MCF 10A (cell line): ENCODE data around the gene CCDC171. TPM values are rescaled to one million over a fixed set of nuclear protein-coding genes. Genes with fewer than 3 reads are reported as not detected.

Experiments
- BruUV-seq: library from RNA; stranded (reverse); fragments of 400-500 nt; replicated peaks from 2 replicates; lab custom pipeline; 2021; lab: Mats Ljungman, UMichigan
- CTCF ChIA-PET: fragments of 300-600 bp; sonication (Branson Sonifier 250); formaldehyde crosslinking; extraction: SDS; loops from one replicate; lab custom pipeline; 2021; ENCODE audit warnings: antibody characterized with exemption, inconsistent platforms; lab: Yijun Ruan, JAX
- POLR2A ChIA-PET: fragments of 300-600, 350-650 bp; sonication (Branson Sonifier 250); formaldehyde crosslinking; extraction: SDS; loops from one replicate; lab custom pipeline; 2020; ENCODE audit warnings: antibody characterized with exemption, inconsistent platforms; lab: Yijun Ruan, JAX
- DNase-seq: peaks from one replicate; pipeline ENCODE4 v3.0.0-alpha.2; 2018; ENCODE audit not compliant: unreplicated experiment
- H3K27ac Mint-ChIP-seq: one replicate; pipeline ENCODE4 v1.8.0; 2022; ENCODE audit warnings: mild to moderate bottlenecking, low read depth, mixed read lengths; ENCODE audit not compliant: unreplicated experiment
- H3K27me3 Mint-ChIP-seq: one replicate; pipeline ENCODE4 v1.8.0; 2022; ENCODE audit warnings: mixed read lengths; ENCODE audit not compliant: insufficient read depth, unreplicated experiment
- H3K36me3 Mint-ChIP-seq: one replicate; pipeline ENCODE4 v1.8.0; 2022; ENCODE audit warnings: mild to moderate bottlenecking, moderate library complexity, mixed read lengths; ENCODE audit not compliant: insufficient read depth, unreplicated experiment
- H3K4me1 Mint-ChIP-seq: one replicate; pipeline ENCODE4 v1.8.0; 2022; ENCODE audit warnings: mixed read lengths; ENCODE audit not compliant: insufficient read depth, unreplicated experiment
- H3K4me3 Mint-ChIP-seq: one replicate; pipeline ENCODE4 v1.8.0; 2022; ENCODE audit warnings: mild to moderate bottlenecking, moderate library complexity, mixed read lengths; ENCODE audit not compliant: unreplicated experiment
- H3K9me3 Mint-ChIP-seq: one replicate; pipeline ENCODE4 v1.8.0; 2022; ENCODE audit warnings: mixed read lengths; ENCODE audit not compliant: unreplicated experiment
- intact Hi-C: fragments of 100-400 bp; cut with micrococcal nuclease; formaldehyde crosslinking; loops from 2 replicates; pipeline ENCODE4 v1.14.1; 2022
- total RNA-seq: library from RNA; stranded (reverse); gene quantifications from 2 replicates; pipeline ENCODE4 v1.2.3, GENCODE V29; 2022
- TF ChIP-seq, protein P1 (sequence below): fragments of 200-600 bp; IDR thresholded peaks from one replicate; pipeline ENCODE4 v1.8.0; 2022; ENCODE audit warnings: antibody characterized with exemption, mild to moderate bottlenecking; ENCODE audit not compliant: unreplicated experiment

The CCDC171 gene
- total RNA-seq, 1 experiment from 2014 or later = 1.7 TPM

DNA sequence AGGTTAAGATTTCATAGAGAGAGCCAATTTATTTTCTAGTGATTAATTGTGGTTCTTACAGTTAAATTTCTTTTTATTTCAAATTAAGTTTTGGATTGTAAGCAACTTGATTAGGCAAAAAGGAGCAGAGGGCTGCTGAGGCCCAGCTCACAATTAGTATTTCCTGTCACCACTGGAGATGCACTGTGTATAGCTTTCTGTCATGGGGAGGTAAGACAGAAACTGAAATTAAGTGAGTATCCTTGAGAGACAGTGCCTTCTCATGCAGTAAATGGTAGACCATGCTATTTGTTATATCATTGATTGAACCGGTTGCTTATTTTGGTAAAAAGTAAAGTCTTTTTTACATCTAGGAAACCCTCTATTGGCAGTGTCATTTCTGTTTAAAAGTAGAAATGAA is 190.7 kb downstream of the CCDC171 start:
- BruUV-seq = no TSS peak
- H3K4me1 Mint-ChIP-seq = peaks cover 7% of the 10 kb centered on the region
- intact Hi-C loops = no loop called here
- H3K36me3 Mint-ChIP-seq = no peaks in the 10 kb centered on the region
- H3K4me3 Mint-ChIP-seq = no peak overlapping the region
- peaks cover 10% of the 10 kb centered on the region for H3K9me3 Mint-ChIP-seq
- ChIA-PET POLR2A (no interaction called here), CTCF (interaction anchor here (0.7 kb wide), 1 partner anchor 28 kb away, joined by 3 read pairs; no protein-coding TSS in a partner anchor)
- no peak overlapping the region for H3K27ac Mint-ChIP-seq
- TF ChIP-seq, protein P1, sequence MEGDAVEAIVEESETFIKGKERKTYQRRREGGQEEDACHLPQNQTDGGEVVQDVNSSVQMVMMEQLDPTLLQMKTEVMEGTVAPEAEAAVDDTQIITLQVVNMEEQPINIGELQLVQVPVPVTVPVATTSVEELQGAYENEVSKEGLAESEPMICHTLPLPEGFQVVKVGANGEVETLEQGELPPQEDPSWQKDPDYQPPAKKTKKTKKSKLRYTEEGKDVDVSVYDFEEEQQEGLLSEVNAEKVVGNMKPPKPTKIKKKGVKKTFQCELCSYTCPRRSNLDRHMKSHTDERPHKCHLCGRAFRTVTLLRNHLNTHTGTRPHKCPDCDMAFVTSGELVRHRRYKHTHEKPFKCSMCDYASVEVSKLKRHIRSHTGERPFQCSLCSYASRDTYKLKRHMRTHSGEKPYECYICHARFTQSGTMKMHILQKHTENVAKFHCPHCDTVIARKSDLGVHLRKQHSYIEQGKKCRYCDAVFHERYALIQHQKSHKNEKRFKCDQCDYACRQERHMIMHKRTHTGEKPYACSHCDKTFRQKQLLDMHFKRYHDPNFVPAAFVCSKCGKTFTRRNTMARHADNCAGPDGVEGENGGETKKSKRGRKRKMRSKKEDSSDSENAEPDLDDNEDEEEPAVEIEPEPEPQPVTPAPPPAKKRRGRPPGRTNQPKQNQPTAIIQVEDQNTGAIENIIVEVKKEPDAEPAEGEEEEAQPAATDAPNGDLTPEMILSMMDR = no peak
- DNase-seq = no peak
- H3K27me3 Mint-ChIP-seq = no peaks in the 10 kb centered on the region

DNA sequence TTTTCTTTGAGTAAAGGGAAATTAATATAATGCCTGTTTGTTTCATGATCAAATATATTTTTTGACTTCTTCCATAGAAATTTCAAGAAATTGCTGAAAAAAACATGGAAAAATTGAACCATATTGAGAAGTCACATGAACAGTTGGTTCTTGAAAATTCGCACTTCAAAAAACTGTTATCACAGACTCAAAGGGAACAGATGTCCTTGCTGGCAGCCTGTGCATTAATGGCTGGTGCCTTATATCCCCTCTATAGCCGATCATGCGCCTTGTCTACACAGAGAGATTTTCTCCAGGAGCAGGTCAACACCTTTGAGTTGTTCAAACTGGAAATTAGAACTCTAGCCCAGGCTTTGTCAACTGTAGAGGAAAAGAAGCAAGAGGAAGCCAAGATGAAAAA is 191.4 kb downstream of the CCDC171 start:
- peaks cover 2% of the 10 kb centered on the region for H3K4me1 Mint-ChIP-seq
- intact Hi-C loops = no loop called here
- ChIA-PET POLR2A (no interaction called here), CTCF (no interaction called here)
- TF ChIP-seq, protein P1 = no peak
- H3K27me3 Mint-ChIP-seq = no peaks in the 10 kb centered on the region
- H3K36me3 Mint-ChIP-seq = no peaks in the 10 kb centered on the region
- H3K27ac Mint-ChIP-seq = no peak overlapping the region
- DNase-seq = no peak
- H3K4me3 Mint-ChIP-seq = no peak overlapping the region
- peaks cover 10% of the 10 kb centered on the region for H3K9me3 Mint-ChIP-seq
- no TSS peak for BruUV-seq

DNA sequence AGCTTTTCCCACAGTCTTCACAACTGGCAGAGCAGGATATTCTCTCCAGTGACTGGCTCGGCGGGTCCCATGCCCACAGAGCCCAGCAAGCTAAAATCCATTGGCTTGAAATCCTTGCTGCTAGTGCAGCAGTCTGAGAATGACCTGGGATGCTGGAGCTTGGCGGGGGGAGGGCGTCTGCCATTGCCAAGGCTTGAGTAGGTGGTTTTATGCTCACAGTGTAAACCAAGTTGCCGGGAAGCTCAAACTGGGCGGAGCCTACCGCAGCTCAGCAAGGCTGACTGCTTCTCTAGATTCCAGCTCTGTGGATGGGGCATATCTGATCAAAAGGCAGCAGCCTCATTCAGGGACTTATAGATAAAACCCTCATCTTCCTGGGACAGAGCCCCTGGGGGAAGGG is 194.1 kb downstream of the CCDC171 start:
- H3K27me3 Mint-ChIP-seq = no peaks in the 10 kb centered on the region
- intact Hi-C loops = no loop called here
- DNase-seq = no peak
- ChIA-PET POLR2A (no interaction called here), CTCF (no interaction called here)
- TF ChIP-seq, protein P1 = no peak
- BruUV-seq = no TSS peak
- H3K27ac Mint-ChIP-seq = no peak overlapping the region
- peaks cover 10% of the 10 kb centered on the region for H3K9me3 Mint-ChIP-seq
- no peak overlapping the region for H3K4me3 Mint-ChIP-seq
- H3K36me3 Mint-ChIP-seq = no peaks in the 10 kb centered on the region
- no peaks in the 10 kb centered on the region for H3K4me1 Mint-ChIP-seq

DNA sequence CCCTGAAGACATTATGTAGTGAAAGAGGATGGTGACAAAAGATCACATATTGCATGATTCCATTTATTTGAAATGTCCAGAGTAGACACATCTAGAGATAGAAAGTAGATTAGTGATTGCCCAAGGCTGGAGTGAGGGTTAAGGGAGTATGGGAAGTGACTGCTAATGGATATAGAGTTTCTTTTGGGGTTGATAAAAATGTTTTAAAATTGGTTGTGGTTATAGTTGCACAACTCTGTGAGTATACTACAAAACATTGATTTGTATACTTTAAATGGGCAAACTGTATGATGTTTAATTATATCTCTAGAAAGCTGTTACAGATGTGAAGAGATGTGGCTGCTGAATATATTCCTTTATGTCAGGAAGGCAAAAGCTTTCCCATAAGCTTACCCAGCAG is 202.8 kb downstream of the CCDC171 start:
- TF ChIP-seq, protein P1 = no peak
- no peak for DNase-seq
- no peak overlapping the region for H3K27ac Mint-ChIP-seq
- intact Hi-C loops = no loop called here
- ChIA-PET CTCF (interaction anchor here (0.6 kb wide), 1 partner anchor 1189 kb away, joined by 5 read pairs; no protein-coding TSS in a partner anchor), POLR2A (interaction anchor here (0.6 to 0.8 kb wide), 3 partner anchors 20 to 257 kb away, joined by 3 read pairs; partner anchors contain the start of gene CCDC171)
- no peaks in the 10 kb centered on the region for H3K36me3 Mint-ChIP-seq
- no peaks in the 10 kb centered on the region for H3K9me3 Mint-ChIP-seq
- peaks cover 8% of the 10 kb centered on the region for H3K4me1 Mint-ChIP-seq
- no peak overlapping the region for H3K4me3 Mint-ChIP-seq
- BruUV-seq = no TSS peak
- no peaks in the 10 kb centered on the region for H3K27me3 Mint-ChIP-seq
